Measurements from ENCODE around the gene MYH9. TPM values are rescaled to one million over a fixed set of nuclear protein-coding genes. Genes with fewer than 3 reads are reported as not detected.

Gene MYH9
- total RNA-seq, 1 experiment from 2014 or later: 258 TPM

DNA sequence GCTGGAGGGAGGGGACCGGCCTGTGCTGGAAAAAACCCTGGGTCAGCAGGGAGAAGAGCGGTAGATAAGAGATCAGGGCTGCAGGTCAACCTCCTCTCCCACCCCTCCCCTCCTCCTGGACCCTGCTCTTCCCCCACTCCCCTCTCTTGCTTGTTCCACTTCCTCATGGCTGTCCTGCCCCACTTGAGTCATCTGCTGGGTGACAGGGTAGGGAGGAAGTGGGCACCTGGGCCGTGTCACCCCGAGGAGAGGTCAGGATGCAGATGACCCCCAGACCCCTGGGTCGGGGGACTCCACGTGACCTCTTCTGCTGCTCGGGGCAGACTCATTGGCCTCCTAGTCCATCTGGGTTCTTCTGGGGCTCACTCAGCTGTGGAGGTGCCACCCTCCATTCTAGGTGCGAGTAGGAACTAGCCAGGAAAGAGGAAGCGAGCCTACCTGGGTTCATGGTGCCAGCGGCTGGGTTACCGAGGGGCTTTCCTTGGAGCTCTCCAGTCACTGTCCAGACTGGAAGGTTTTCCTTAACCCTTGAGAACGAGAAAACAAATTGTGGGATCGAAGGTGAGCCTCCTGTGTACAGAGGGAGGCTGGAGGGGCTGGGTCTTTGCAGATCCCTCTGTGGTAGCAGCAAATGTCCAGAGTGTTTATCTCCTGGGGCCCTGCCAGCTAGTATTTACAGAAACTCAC, 154.9 kb downstream of the MYH9 start:
- POLR2A ChIA-PET: no interaction called here
- H3K27ac ChIP-seq (ENCODE audit: low read depth, low read length): no peak overlapping the region

More for the DNA sequence above, 154.9 kb downstream of the MYH9 start:
- Histone ChIP-seq H3K4me3 (replicated peaks in 1 of 2; ENCODE audit: low read depth in 1 of 2, low read length in 2 of 2) (no peak overlapping the region), H3K27me3 (ENCODE audit: insufficient read depth, low read length) (no peaks in the 10 kb centered on the region), H3K36me3 (ENCODE audit: control insufficient read depth in 1 of 2, insufficient read depth in 2 of 2, low read length in 2 of 2) (0 out of 4 replicates have a peak, but pooled peaks cover 0 to 3% of the 10 kb centered on the region in 2 experiments), H2AFZ (ENCODE audit: low read depth, low read length, poor library complexity, severe bottlenecking) (no peak overlapping the region), H3K9me2 (ENCODE audit: insufficient read depth) (no peaks in the 10 kb centered on the region), H4K20me1 (ENCODE audit: insufficient read depth) (no peaks in the 10 kb centered on the region), H3K9ac (ENCODE audit: low read length) (no peak overlapping the region), H3K79me2 (ENCODE audit: insufficient read depth, low read length) (no peaks in the 10 kb centered on the region; the same call in 1 of the 2 replicates), H3K4me2 (ENCODE audit: low read length) (no peak overlapping the region), H3K4me1 (ENCODE audit: control insufficient read depth in 1 of 2, insufficient read depth in 2 of 2, low read length in 2 of 2) (peaks cover 1% of the 10 kb centered on the region in 2 experiments; a peak in 3 of 4 replicates), H3K9me3 (ENCODE audit: control insufficient read depth in 1 of 2, insufficient read depth in 1 of 2, low read depth in 1 of 2, low read length in 2 of 2) (no peaks in the 10 kb centered on the region)
- no peak for DNase-seq (ENCODE audit: low read depth, low spot score)
- intact Hi-C loops (cut with micrococcal nuclease): no loop called here
- no TSS peak for BruUV-seq (replicated peaks)
- CTCF ChIA-PET: no interaction called here
- RAD21 ChIA-PET (ENCODE audit: low non-redundant PET in 1 of 2, low total read pairs in 2 of 2, uncharacterized antibody in 2 of 2, unreplicated experiment in 2 of 2): no interaction called here
- TF ChIP-seq SIN3A (IDR thresholded peaks at IDR 0.05; ENCODE audit: low read depth) (no peak), POLR2A (IDR thresholded peaks at IDR 0.05; ENCODE audit: borderline replicate concordance, extremely low read depth, insufficient read depth, insufficient read length) (no peak), RAD21 (IDR thresholded peaks at IDR 0.05; ENCODE audit: low read depth) (no peak), ZBTB33 (IDR thresholded peaks at IDR 0.05; ENCODE audit: extremely low read depth, insufficient replicate concordance, low read length) (no peak), TCF7L2 (IDR thresholded peaks at IDR 0.05; ENCODE audit: borderline replicate concordance, extremely low read depth, insufficient read depth, insufficient read length) (no peak), SRF (IDR thresholded peaks at IDR 0.05; ENCODE audit: low read depth) (no peak), EZH2 (IDR thresholded peaks at IDR 0.05) (no peak), SP1 (IDR thresholded peaks at IDR 0.05; ENCODE audit: low read depth) (no peak), EZH2phosphoT487 (IDR thresholded peaks at IDR 0.05; ENCODE audit: borderline replicate concordance) (no peak)
- no peak for ATAC-seq

Small RNA genes within 50 kb of the gene (microRNA-seq; reads per million reads assigned to microRNA genes)
- gene MIR6819 (ENCODE audit: borderline number of aligned reads): not detected

Other genes starting within 250 kb of the MYH9 start
- 0.49 TPM for gene APOL3, start 227.2 kb downstream of the MYH9 start, total RNA-seq (2021; ENCODE audit: unreplicated experiment)
- gene APOL4, start 186.2 kb downstream of the MYH9 start, total RNA-seq (2021; ENCODE audit: unreplicated experiment): not detected
- 9.9 TPM for gene APOL2, start 148.4 kb downstream of the MYH9 start, total RNA-seq (2021; ENCODE audit: unreplicated experiment)
- gene APOL1, start 134.8 kb downstream of the MYH9 start, total RNA-seq (2021; ENCODE audit: unreplicated experiment): 0.30 TPM
- gene TXN2, start 93.7 kb upstream of the MYH9 start, total RNA-seq (2021; ENCODE audit: unreplicated experiment): 87.0 TPM
- 19.9 TPM for gene FOXRED2, start 119.1 kb upstream of the MYH9 start, total RNA-seq (2021; ENCODE audit: unreplicated experiment)
- gene EIF3D, start 141.2 kb upstream of the MYH9 start, total RNA-seq (2021; ENCODE audit: unreplicated experiment): 306 TPM

Data from HCT116 (cell line).